Measurements from ENCODE around the gene CASZ1. TPM values are rescaled to one million over a fixed set of nuclear protein-coding genes. Genes with fewer than 3 reads are reported as not detected.

CASZ1 gene
- total and polyA plus RNA-seq, 2 donors (not counting 1 experiment from before 2014, with no cell fraction given), result 0.34 to 0.50 TPM

GRCh38 chr1:10775763-10776162, 20.7 kb downstream of the CASZ1 start:
- Histone ChIP-seq H2AFZ (ENCODE audit: low read length) (no peak overlapping the region), H3K27me3 (ENCODE audit: control insufficient read depth, insufficient read depth, low read length) (peaks cover 11% of the 10 kb centered on the region), H3K36me3 (ENCODE audit: control insufficient read depth, insufficient read depth, low read length) (no peaks in the 10 kb centered on the region), H3K9ac (ENCODE audit: insufficient read depth, low read length) (no peak overlapping the region), H3K27ac (ENCODE audit: insufficient read depth, low read length) (no peak overlapping the region), H3K79me2 (ENCODE audit: control insufficient read depth, insufficient read depth, low read length) (no peaks in the 10 kb centered on the region), H4K20me1 (ENCODE audit: control insufficient read depth, extremely low read depth, insufficient read depth, low read length) (no peaks in the 10 kb centered on the region), H3K4me1 (ENCODE audit: control insufficient read depth, extremely low read depth, insufficient read depth, low read length) (no peaks in the 10 kb centered on the region), H3K4me3 (replicated peaks in 1 of 4; ENCODE audit: control extremely low read depth in 1 of 4, insufficient read depth in 1 of 4, low read depth in 3 of 4, low read length in 4 of 4) (no peak overlapping the region), H3K9me3 (ENCODE audit: control insufficient read depth, insufficient read depth, low read depth, low read length) (no peaks in the 10 kb centered on the region), H3K4me2 (ENCODE audit: extremely low read depth, insufficient read depth, low read length) (no peak overlapping the region)
- no peak for DNase-seq (ENCODE audit: low read depth in 2 of 2)
- TF ChIP-seq CTCF (conservative IDR thresholded peaks at IDR 0.05 in 1 of 2, IDR thresholded peaks at IDR 0.05 in 1 of 2; ENCODE audit: low read depth in 1 of 2, low read length in 2 of 2) (no peak), EZH2 (IDR thresholded peaks at IDR 0.05; ENCODE audit: low read length, missing control alignments) (no peak)

- Histone ChIP-seq H3K27me3 (ENCODE audit: control insufficient read depth, insufficient read depth, low read length) (peaks cover 11% of the 10 kb centered on the region), H4K20me1 (ENCODE audit: control insufficient read depth, extremely low read depth, insufficient read depth, low read length) (no peaks in the 10 kb centered on the region), H3K27ac (ENCODE audit: insufficient read depth, low read length) (no peak overlapping the region), H3K9ac (ENCODE audit: insufficient read depth, low read length) (no peak overlapping the region), H3K4me3 (replicated peaks in 1 of 4; ENCODE audit: control extremely low read depth in 1 of 4, insufficient read depth in 1 of 4, low read depth in 3 of 4, low read length in 4 of 4) (no peak overlapping the region), H3K4me2 (ENCODE audit: extremely low read depth, insufficient read depth, low read length) (no peak overlapping the region), H2AFZ (ENCODE audit: low read length) (no peak overlapping the region), H3K36me3 (ENCODE audit: control insufficient read depth, insufficient read depth, low read length) (no peaks in the 10 kb centered on the region), H3K9me3 (ENCODE audit: control insufficient read depth, insufficient read depth, low read depth, low read length) (no peaks in the 10 kb centered on the region), H3K79me2 (ENCODE audit: control insufficient read depth, insufficient read depth, low read length) (no peaks in the 10 kb centered on the region), H3K4me1 (ENCODE audit: control insufficient read depth, extremely low read depth, insufficient read depth, low read length) (no peaks in the 10 kb centered on the region)
- DNase-seq (ENCODE audit: low read depth in 2 of 2), result no peak
- TF ChIP-seq EZH2 (IDR thresholded peaks at IDR 0.05; ENCODE audit: low read length, missing control alignments) (no peak), CTCF (conservative IDR thresholded peaks at IDR 0.05 in 1 of 2, IDR thresholded peaks at IDR 0.05 in 1 of 2; ENCODE audit: low read depth in 1 of 2, low read length in 2 of 2) (no peak)
These were observed 21.7 kb downstream of the CASZ1 start for GRCh38 chr1:10774615-10775310.

- Histone ChIP-seq H3K4me2 (ENCODE audit: extremely low read depth, insufficient read depth, low read length) (no peak overlapping the region), H3K27me3 (ENCODE audit: control insufficient read depth, insufficient read depth, low read length) (peaks cover 11% of the 10 kb centered on the region), H3K79me2 (ENCODE audit: control insufficient read depth, insufficient read depth, low read length) (no peaks in the 10 kb centered on the region), H2AFZ (ENCODE audit: low read length) (no peak overlapping the region), H3K9me3 (ENCODE audit: control insufficient read depth, insufficient read depth, low read depth, low read length) (no peaks in the 10 kb centered on the region), H3K27ac (ENCODE audit: insufficient read depth, low read length) (no peak overlapping the region), H3K9ac (ENCODE audit: insufficient read depth, low read length) (no peak overlapping the region), H4K20me1 (ENCODE audit: control insufficient read depth, extremely low read depth, insufficient read depth, low read length) (no peaks in the 10 kb centered on the region), H3K4me3 (replicated peaks in 1 of 4; ENCODE audit: control extremely low read depth in 1 of 4, insufficient read depth in 1 of 4, low read depth in 3 of 4, low read length in 4 of 4) (no peak overlapping the region), H3K36me3 (ENCODE audit: control insufficient read depth, insufficient read depth, low read length) (no peaks in the 10 kb centered on the region), H3K4me1 (ENCODE audit: control insufficient read depth, extremely low read depth, insufficient read depth, low read length) (no peaks in the 10 kb centered on the region)
- no peak for DNase-seq (ENCODE audit: low read depth in 2 of 2)
- TF ChIP-seq EZH2 (IDR thresholded peaks at IDR 0.05; ENCODE audit: low read length, missing control alignments), result no peak
- no peak for TF ChIP-seq CTCF (conservative IDR thresholded peaks at IDR 0.05 in 1 of 2, IDR thresholded peaks at IDR 0.05 in 1 of 2; ENCODE audit: low read depth in 1 of 2, low read length in 2 of 2)
These were observed 22.4 kb downstream of the CASZ1 start for GRCh38 chr1:10773851-10774614.
